ENCODE measurements around the gene SLC31A1. TPM values are rescaled to one million over a fixed set of nuclear protein-coding genes. Genes with fewer than 3 reads are reported as not detected.

Gene SLC31A1
- total and polyA plus RNA-seq, 2 donors (not counting 3 experiments of a cell fraction or from before 2014, with no cell fraction given): 13.5 to 22.7 TPM

GRCh38 chr9:113302792-113303418 lies 81.6 kb downstream of the SLC31A1 start, which contains the start of gene RNF183:
RNF183 (minus strand) TSS chr9:113303376; CDS start chr9:113298184, 5,192 bp downstream.
- BruUV-seq (replicated peaks): no TSS peak
- no peak for TF ChIP-seq CTCF (IDR thresholded peaks at IDR 0.05; ENCODE audit: extremely low read depth in 1 of 2, insufficient read depth in 1 of 2, low read depth in 1 of 2, low read length in 2 of 2)
- TF ChIP-seq POLR2AphosphoS5 (IDR thresholded peaks at IDR 0.05; ENCODE audit: insufficient read depth, low read depth, low read length): no peak
- no peak for TF ChIP-seq EZH2 (IDR thresholded peaks at IDR 0.05; ENCODE audit: borderline replicate concordance, low read depth, low read length, severe bottlenecking)
- TF ChIP-seq FOS (IDR thresholded peaks at IDR 0.05; ENCODE audit: borderline replicate concordance, insufficient read depth, low read length): no peak
- TF ChIP-seq GATA2 (IDR thresholded peaks at IDR 0.05; ENCODE audit: insufficient read depth, insufficient read length, low read depth, low read length): no peak
- TF ChIP-seq MYC (IDR thresholded peaks at IDR 0.05; ENCODE audit: low read depth, low read length): no peak
- TF ChIP-seq POLR2A (IDR thresholded peaks at IDR 0.05; ENCODE audit: low read depth, low read length): no peak
- no peak for TF ChIP-seq MAX (IDR thresholded peaks at IDR 0.05; ENCODE audit: insufficient read depth, insufficient read length)
- no peak for TF ChIP-seq JUN (IDR thresholded peaks at IDR 0.05; ENCODE audit: borderline replicate concordance, insufficient read depth, insufficient read length, low read depth)
- Histone ChIP-seq H2AFZ (ENCODE audit: low read depth, low read length) (no peak within 1 kb of the TSS), H3K27ac (ENCODE audit: insufficient read depth, low read depth, low read length) (no peak within 1 kb of the TSS), H3K79me2 (ENCODE audit: control insufficient read depth, insufficient read depth, low read length) (no peaks in the 10 kb centered on the region), H3K36me3 (ENCODE audit: control insufficient read depth in 2 of 2, extremely low read depth in 1 of 2, insufficient read depth in 2 of 2, low read length in 2 of 2) (no peaks in the 10 kb centered on the region), H4K20me1 (replicated peaks; ENCODE audit: control insufficient read depth, extremely low read depth, insufficient read depth, low read length) (no peaks in the 10 kb centered on the region), H3K9me3 (replicated peaks; ENCODE audit: control insufficient read depth, insufficient read depth, low read length) (no peaks in the 10 kb centered on the region), H3K9me1 (replicated peaks; ENCODE audit: control insufficient read depth, extremely low read depth, insufficient read depth, low read length) (no peaks in the 10 kb centered on the region), H3K4me1 (ENCODE audit: control insufficient read depth, extremely low read depth, insufficient read depth, low read length) (peaks cover 3% of the 10 kb centered on the region), H3K4me2 (ENCODE audit: insufficient read depth, low read length) (no peak within 1 kb of the TSS), H3K9ac (replicated peaks; ENCODE audit: extremely low read depth, insufficient read depth, low read length) (no peak within 1 kb of the TSS), H3K4me3 (replicated peaks in 1 of 3; ENCODE audit: insufficient read depth in 1 of 3, low read depth in 1 of 3, low read length in 3 of 3) (no peak within 1 kb of the TSS), H3K27me3 (ENCODE audit: control insufficient read depth in 2 of 2, insufficient read depth in 2 of 2, low read length in 2 of 2) (peaks cover 3 to 8% of the 10 kb centered on the region in 2 experiments)
- intact Hi-C loops (cut with micrococcal nuclease): no loop called here
- dilution Hi-C loops (cut with MboI; ENCODE audit: extremely low pct_ligation_motif_present, low sequenced_read_pairs): no loop called here
- FAIRE-seq (no peak), DNase-seq (ENCODE audit: low read depth, low spot score) (no peak)
- ChIA-PET CTCF (no interaction called here), POLR2A (no interaction called here)
